GM19467 (cell line): ENCODE data around the gene POLD4.
"Not testable (repeated sequence)": the region's sequence is repeated elsewhere in the genome, so short reads cannot be mapped to it uniquely, and the experiment has no call there.

Experiments
- ATAC-seq: cut with Tn5 transposase; IDR thresholded peaks from one replicate; pipeline ENCODE4 v1.9.1; 2021; ENCODE audit warnings: mild to moderate bottlenecking, moderate library complexity; ENCODE audit not compliant: unreplicated experiment

POLD4 gene

GRCh38 chr11:67354075-67355022, 1.0 kb upstream of the POLD4 start:
- no peak for ATAC-seq

GRCh38 chr11:67352546-67353316, 615 bp downstream of the POLD4 start:
- ATAC-seq, result peak; percentile 10

- no peak for ATAC-seq
Measured at GRCh38 chr11:67351275-67352005, 1.9 kb downstream of the POLD4 start.

GRCh38 chr11:67349928-67350465, 3.3 kb downstream of the POLD4 start:
- ATAC-seq, result no peak

- ATAC-seq, result no peak
Measured at GRCh38 chr11:67349457-67349856, 3.9 kb downstream of the POLD4 start.

- ATAC-seq, result no peak
Measured at GRCh38 chr11:67349036-67349435, 4.3 kb downstream of the POLD4 start.

- ATAC-seq, result no peak
Measured at GRCh38 chr11:67347964-67348749, 5.2 kb downstream of the POLD4 start.

- ATAC-seq, result no peak
Measured at GRCh38 chr11:67345920-67346819, 7.2 kb downstream of the POLD4 start.

GRCh38 chr11:67345247-67345919, 8.0 kb downstream of the POLD4 start:
- no peak for ATAC-seq

GRCh38 chr11:67344264-67344663, 9.1 kb downstream of the POLD4 start:
- ATAC-seq, result no peak

- no peak for ATAC-seq
Measured at GRCh38 chr11:67337257-67337656, 16.1 kb downstream of the POLD4 start.

- no peak for ATAC-seq
Measured at GRCh38 chr11:67332081-67332691, 21.2 kb downstream of the POLD4 start.

GRCh38 chr11:67323526-67323925, 29.8 kb downstream of the POLD4 start:
- ATAC-seq, result no peak

- no peak for ATAC-seq
Measured at GRCh38 chr11:67322049-67322448, 31.3 kb downstream of the POLD4 start.

GRCh38 chr11:67321313-67321871, 32.0 kb downstream of the POLD4 start:
- ATAC-seq, result no peak

- ATAC-seq, result no peak
Measured at GRCh38 chr11:67320691-67321090, 32.7 kb downstream of the POLD4 start.

GRCh38 chr11:67320011-67320410, 33.3 kb downstream of the POLD4 start:
- ATAC-seq, result no peak

GRCh38 chr11:67318876-67319275, 34.5 kb downstream of the POLD4 start:
- ATAC-seq, result not testable (repeated sequence)
